Activated naive CD4-positive, alpha-beta T cell treated with anti-CD3 and anti-CD28 coated beads, Interleukin-2, amount 50 U/mL, for 72 hours (primary cell): ENCODE data around the gene ERGIC2. TPM values are rescaled to one million over a fixed set of nuclear protein-coding genes. Genes with fewer than 3 reads are reported as not detected.

Experiments
- total RNA-seq, 2 donors: library from RNA; stranded (reverse); gene quantifications; one replicate each; pipeline ENCODE4 v1.2.3, GENCODE V29; 2022

Gene ERGIC2
- total RNA-seq, 2 donors from 2014 or later: 73.6 to 93.5 TPM

Other genes starting within 250 kb of the ERGIC2 start
- gene FAR2, start 231.9 kb downstream of the ERGIC2 start, total RNA-seq: 1 to 10 TPM; 4.9 to 8.2 TPM
- not detected for gene OVCH1, start 116.5 kb upstream of the ERGIC2 start, total RNA-seq